H1 (cell line): ENCODE measurements around the gene CAMKMT. TPM values are rescaled to one million over a fixed set of nuclear protein-coding genes. Genes with fewer than 3 reads are reported as not detected.

ENCODE experiments used
- JUND ChIP-seq: IDR thresholded peaks from 2 replicates; pipeline ENCODE4 v1.6.1; 2011; ENCODE audit warnings: mild to moderate bottlenecking, improper control_type of control experiment, low read length
- KDM4A ChIP-seq: IDR thresholded peaks from one replicate; pipeline ENCODE4 v1.7.1; 2012; ENCODE audit warnings: low read depth, mild to moderate bottlenecking, moderate library complexity, low read length, inconsistent platforms; ENCODE audit not compliant: severe bottlenecking
- SRF ChIP-seq: IDR thresholded peaks from 2 replicates; pipeline ENCODE4 v1.6.1; 2011; ENCODE audit warnings: mild to moderate bottlenecking, low read depth, low read length, moderate library complexity
- TEAD4 ChIP-seq: IDR thresholded peaks from 2 replicates; pipeline ENCODE4 v1.6.1; 2012; ENCODE audit warnings: low read depth, low read length, inconsistent platforms, mixed read lengths
- polyA plus RNA-seq, 7 experiments: library from polyadenylated mRNA; depleted of rRNA in 3 of 7; stranded (reverse) in 5 of 7; unstranded in 2 of 7; fragments of >200 nt in 5 of 7; fragments of 200-250 nt in 2 of 7; gene quantifications; 1 replicate in 5 of 7; 2 replicates in 1 of 7; 4 replicates in 1 of 7; pipeline versions ENCODE4 v1.2.1 to v1.2.3, GENCODE V29; 2011 to 2013; ENCODE audit warnings: missing spikeins in 2 of 7, mixed read lengths in 2 of 7
- total RNA-seq: library from RNA; stranded (reverse); fragmentation: NEBNext Ultra II Directional; extraction: Animal tissue kit (Norgen Biotek cat#: 25700); gene quantifications from 2 replicates; pipeline ENCODE4 v1.2.1, GENCODE V29; 2021
- TF ChIP-seq, protein P1 (sequence below): fragments of 300-600 bp; sonication (generic); IDR thresholded peaks from 2 replicates; pipeline ENCODE4 v1.7.1; 2012; ENCODE audit warnings: low read length, moderate library complexity, mild to moderate bottlenecking, inconsistent platforms; ENCODE audit not compliant: insufficient replicate concordance
- TF ChIP-seq, protein P2 (sequence below): IDR thresholded peaks from 2 replicates; pipeline ENCODE4 v1.6.1; 2012; ENCODE audit warnings: inconsistent platforms

The CAMKMT gene
- total and polyA plus RNA-seq, 2 of the 8 experiments (the other 6 are each of a cell fraction or from before 2014, with no cell fraction given): 14.7 to 22.4 TPM

DNA sequence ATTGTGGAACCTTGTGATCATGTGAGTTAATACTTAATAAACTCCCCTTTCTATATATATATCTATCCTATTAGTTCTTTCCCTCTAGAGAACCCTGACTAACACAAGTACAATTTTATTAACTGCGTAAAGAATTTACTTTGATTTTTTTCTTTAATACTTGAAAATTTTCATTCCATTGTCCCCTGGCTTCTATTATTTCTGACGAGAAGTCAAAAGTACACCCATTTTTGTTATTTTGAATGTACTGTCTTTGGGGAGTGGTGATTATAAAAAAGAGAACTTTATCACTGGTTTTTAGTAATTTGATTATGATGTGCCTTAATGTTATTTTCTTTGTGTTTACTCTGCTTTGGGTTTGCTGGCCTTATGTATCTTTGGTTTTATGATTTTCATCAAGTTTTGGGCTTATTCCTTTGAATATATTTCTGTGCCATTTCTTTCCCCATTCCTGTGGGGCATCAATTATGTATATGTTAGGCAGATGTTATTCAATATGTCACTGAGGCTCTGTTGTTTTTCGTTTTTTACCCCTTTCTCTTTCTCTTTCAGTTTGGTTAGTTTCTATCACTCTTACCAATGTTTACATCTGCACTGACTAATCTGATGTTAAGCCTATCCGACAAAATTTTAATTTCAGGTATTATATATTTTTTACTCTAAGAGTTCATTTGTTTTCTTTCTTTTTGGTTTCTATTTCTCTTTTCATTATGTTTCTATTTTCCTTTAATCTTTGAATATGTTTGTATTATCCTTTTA, 271.4 kb downstream of the CAMKMT start (continued):
- TF ChIP-seq, protein P1, sequence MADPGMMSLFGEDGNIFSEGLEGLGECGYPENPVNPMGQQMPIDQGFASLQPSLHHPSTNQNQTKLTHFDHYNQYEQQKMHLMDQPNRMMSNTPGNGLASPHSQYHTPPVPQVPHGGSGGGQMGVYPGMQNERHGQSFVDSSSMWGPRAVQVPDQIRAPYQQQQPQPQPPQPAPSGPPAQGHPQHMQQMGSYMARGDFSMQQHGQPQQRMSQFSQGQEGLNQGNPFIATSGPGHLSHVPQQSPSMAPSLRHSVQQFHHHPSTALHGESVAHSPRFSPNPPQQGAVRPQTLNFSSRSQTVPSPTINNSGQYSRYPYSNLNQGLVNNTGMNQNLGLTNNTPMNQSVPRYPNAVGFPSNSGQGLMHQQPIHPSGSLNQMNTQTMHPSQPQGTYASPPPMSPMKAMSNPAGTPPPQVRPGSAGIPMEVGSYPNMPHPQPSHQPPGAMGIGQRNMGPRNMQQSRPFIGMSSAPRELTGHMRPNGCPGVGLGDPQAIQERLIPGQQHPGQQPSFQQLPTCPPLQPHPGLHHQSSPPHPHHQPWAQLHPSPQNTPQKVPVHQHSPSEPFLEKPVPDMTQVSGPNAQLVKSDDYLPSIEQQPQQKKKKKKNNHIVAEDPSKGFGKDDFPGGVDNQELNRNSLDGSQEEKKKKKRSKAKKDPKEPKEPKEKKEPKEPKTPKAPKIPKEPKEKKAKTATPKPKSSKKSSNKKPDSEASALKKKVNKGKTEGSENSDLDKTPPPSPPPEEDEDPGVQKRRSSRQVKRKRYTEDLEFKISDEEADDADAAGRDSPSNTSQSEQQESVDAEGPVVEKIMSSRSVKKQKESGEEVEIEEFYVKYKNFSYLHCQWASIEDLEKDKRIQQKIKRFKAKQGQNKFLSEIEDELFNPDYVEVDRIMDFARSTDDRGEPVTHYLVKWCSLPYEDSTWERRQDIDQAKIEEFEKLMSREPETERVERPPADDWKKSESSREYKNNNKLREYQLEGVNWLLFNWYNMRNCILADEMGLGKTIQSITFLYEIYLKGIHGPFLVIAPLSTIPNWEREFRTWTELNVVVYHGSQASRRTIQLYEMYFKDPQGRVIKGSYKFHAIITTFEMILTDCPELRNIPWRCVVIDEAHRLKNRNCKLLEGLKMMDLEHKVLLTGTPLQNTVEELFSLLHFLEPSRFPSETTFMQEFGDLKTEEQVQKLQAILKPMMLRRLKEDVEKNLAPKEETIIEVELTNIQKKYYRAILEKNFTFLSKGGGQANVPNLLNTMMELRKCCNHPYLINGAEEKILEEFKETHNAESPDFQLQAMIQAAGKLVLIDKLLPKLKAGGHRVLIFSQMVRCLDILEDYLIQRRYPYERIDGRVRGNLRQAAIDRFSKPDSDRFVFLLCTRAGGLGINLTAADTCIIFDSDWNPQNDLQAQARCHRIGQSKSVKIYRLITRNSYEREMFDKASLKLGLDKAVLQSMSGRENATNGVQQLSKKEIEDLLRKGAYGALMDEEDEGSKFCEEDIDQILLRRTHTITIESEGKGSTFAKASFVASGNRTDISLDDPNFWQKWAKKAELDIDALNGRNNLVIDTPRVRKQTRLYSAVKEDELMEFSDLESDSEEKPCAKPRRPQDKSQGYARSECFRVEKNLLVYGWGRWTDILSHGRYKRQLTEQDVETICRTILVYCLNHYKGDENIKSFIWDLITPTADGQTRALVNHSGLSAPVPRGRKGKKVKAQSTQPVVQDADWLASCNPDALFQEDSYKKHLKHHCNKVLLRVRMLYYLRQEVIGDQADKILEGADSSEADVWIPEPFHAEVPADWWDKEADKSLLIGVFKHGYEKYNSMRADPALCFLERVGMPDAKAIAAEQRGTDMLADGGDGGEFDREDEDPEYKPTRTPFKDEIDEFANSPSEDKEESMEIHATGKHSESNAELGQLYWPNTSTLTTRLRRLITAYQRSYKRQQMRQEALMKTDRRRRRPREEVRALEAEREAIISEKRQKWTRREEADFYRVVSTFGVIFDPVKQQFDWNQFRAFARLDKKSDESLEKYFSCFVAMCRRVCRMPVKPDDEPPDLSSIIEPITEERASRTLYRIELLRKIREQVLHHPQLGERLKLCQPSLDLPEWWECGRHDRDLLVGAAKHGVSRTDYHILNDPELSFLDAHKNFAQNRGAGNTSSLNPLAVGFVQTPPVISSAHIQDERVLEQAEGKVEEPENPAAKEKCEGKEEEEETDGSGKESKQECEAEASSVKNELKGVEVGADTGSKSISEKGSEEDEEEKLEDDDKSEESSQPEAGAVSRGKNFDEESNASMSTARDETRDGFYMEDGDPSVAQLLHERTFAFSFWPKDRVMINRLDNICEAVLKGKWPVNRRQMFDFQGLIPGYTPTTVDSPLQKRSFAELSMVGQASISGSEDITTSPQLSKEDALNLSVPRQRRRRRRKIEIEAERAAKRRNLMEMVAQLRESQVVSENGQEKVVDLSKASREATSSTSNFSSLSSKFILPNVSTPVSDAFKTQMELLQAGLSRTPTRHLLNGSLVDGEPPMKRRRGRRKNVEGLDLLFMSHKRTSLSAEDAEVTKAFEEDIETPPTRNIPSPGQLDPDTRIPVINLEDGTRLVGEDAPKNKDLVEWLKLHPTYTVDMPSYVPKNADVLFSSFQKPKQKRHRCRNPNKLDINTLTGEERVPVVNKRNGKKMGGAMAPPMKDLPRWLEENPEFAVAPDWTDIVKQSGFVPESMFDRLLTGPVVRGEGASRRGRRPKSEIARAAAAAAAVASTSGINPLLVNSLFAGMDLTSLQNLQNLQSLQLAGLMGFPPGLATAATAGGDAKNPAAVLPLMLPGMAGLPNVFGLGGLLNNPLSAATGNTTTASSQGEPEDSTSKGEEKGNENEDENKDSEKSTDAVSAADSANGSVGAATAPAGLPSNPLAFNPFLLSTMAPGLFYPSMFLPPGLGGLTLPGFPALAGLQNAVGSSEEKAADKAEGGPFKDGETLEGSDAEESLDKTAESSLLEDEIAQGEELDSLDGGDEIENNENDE: no peak
- TF ChIP-seq SRF: no peak
- TF ChIP-seq JUND: no peak
- no peak for TF ChIP-seq TEAD4
- TF ChIP-seq, protein P2, sequence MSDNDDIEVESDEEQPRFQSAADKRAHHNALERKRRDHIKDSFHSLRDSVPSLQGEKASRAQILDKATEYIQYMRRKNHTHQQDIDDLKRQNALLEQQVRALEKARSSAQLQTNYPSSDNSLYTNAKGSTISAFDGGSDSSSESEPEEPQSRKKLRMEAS: no peak
- no peak for TF ChIP-seq KDM4A
